Bronchial epithelial cell (primary cell): Measurements from ENCODE around the gene LPCAT4. TPM values are rescaled to one million over a fixed set of nuclear protein-coding genes. Genes with fewer than 3 reads are reported as not detected.
A peak's percentile ranks its signal among the peaks of the same experiment; 100 is the strongest.

ENCODE experiments used
- DNase-seq: peaks from one replicate; pipeline ENCODE4 v3.0.0-alpha.2; 2010; ENCODE audit warnings: low read depth
- FAIRE-seq: peaks from 2 replicates; lab custom pipeline; 2011; peaks lifted over from hg19 to GRCh38; lab: Jason Lieb, UNC
- H3K27me3 ChIP-seq: 2 replicates; pipeline ENCODE4 v1.5.1; 2011; ENCODE audit warnings: low read length; ENCODE audit not compliant: control insufficient read depth, insufficient read depth
- H3K36me3 ChIP-seq: 2 replicates; pipeline ENCODE4 v1.5.1; 2011; ENCODE audit warnings: low read length; ENCODE audit not compliant: control insufficient read depth, insufficient read depth
- H3K4me3 ChIP-seq: 2 replicates; pipeline ENCODE4 v1.5.1; 2011; ENCODE audit warnings: mild to moderate bottlenecking, low read depth, low read length, control low read depth
- CTCF ChIP-seq: IDR thresholded peaks from 2 replicates; pipeline ENCODE4 v1.5.1; 2011; ENCODE audit warnings: mild to moderate bottlenecking, moderate library complexity, low read length, control low read depth, inconsistent platforms; ENCODE audit not compliant: insufficient read depth, severe bottlenecking
- total RNA-seq: library from RNA; depleted of rRNA; stranded (reverse); fragments of >200 nt; gene quantifications from 2 replicates; pipeline ENCODE4 v1.2.1, GENCODE V29; 2014

Gene LPCAT4
- total RNA-seq, 1 donor from 2014 or later, result 6.1 TPM

GRCh38 chr15:34366271-34367065 lies 528 bp downstream of the LPCAT4 start:
- peaks cover 4% of the 10 kb centered on the region for H3K36me3 ChIP-seq
- no peak for TF ChIP-seq CTCF
- DNase-seq (peak; percentile 62), FAIRE-seq (no peak)
- peak overlapping the region; percentile 85 for H3K4me3 ChIP-seq
- H3K27me3 ChIP-seq, result no peaks in the 10 kb centered on the region

- no peak for TF ChIP-seq CTCF
- DNase-seq (no peak), FAIRE-seq (no peak)
- Histone ChIP-seq H3K36me3 (peaks cover 4% of the 10 kb centered on the region), H3K27me3 (no peaks in the 10 kb centered on the region), H3K4me3 (peak overlapping the region; percentile 85)
Observed at GRCh38 chr15:34365836-34366235, 1.2 kb downstream of the LPCAT4 start.

GRCh38 chr15:34365091-34365825 lies 1.7 kb downstream of the LPCAT4 start:
- no peak for DNase-seq
- no peak for FAIRE-seq
- no peaks in the 10 kb centered on the region for H3K27me3 ChIP-seq
- H3K4me3 ChIP-seq, result no peak overlapping the region
- TF ChIP-seq CTCF, result no peak
- peaks cover 4% of the 10 kb centered on the region for H3K36me3 ChIP-seq

GRCh38 chr15:34364041-34364440 lies 3.0 kb downstream of the LPCAT4 start:
- Histone ChIP-seq H3K4me3 (no peak overlapping the region), H3K27me3 (no peaks in the 10 kb centered on the region), H3K36me3 (peaks cover 8% of the 10 kb centered on the region)
- FAIRE-seq, result no peak
- no peak for TF ChIP-seq CTCF
- no peak for DNase-seq

- no peak for TF ChIP-seq CTCF
- FAIRE-seq (no peak), DNase-seq (no peak)
- Histone ChIP-seq H3K4me3 (no peak overlapping the region), H3K36me3 (peaks cover 10% of the 10 kb centered on the region), H3K27me3 (no peaks in the 10 kb centered on the region)
Observed at GRCh38 chr15:34362047-34362773, 4.8 kb downstream of the LPCAT4 start.
